NCI-H128 (cell line): Measurements from ENCODE around the gene GMPPB.
"Not testable (repeated sequence)": the region's sequence is repeated elsewhere in the genome, so short reads cannot be mapped to it uniquely, and the experiment has no call there.

Source experiments
- DNase-seq: peaks from one replicate; lab custom pipeline; 2025; ENCODE audit not compliant: unreplicated experiment; lab: John Stamatoyannopoulos, UW

GMPPB gene

DNA sequence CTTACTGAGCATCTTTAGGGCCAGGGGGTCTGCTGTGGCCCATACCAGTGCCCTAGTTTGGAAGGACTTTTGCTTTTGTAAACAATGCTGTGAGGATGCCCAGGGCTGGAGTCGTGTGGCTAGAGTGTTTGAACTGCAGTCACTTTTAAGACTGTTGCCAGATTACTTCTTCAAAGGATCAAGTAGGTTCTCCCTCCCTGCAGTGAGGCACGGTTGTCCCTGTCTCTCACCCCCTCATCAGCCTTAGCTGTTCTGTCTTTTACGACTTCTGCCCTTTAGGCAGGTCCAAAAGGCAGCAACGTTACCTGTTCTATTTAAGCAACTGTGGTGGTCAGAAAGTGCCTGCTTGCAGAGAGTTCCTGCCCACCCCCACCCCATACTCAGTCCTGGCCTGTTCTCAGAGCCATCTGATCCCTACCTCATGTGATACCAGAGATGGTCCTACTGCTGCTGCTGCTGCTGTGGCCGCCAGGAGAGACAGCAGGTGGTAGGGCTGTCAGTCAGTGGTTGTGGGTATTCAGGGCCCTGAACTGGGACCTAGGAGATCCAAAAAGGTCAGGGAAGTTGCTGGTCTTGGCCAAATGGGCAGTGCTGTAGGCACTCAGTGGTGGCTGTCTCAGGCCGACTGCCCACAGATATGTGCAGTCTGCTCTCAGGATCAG, 29.2 kb downstream of the GMPPB start:
- DNase-seq = not testable (repeated sequence)

- not testable (repeated sequence) for DNase-seq
Observed at GRCh38 chr3:49691481-49691880, 32.3 kb downstream of the GMPPB start.

- not testable (repeated sequence) for DNase-seq
Observed at GRCh38 chr3:49690856-49691255, 32.9 kb downstream of the GMPPB start.

GRCh38 chr3:49689908-49690624, 33.7 kb downstream of the GMPPB start:
- DNase-seq = not testable (repeated sequence)

- DNase-seq = no peak
Observed at GRCh38 chr3:49689046-49689907, 34.5 kb downstream of the GMPPB start, which contains the start of the genes MST1 and RNF123. Gene MST1 (minus strand): TSS chr3:49689474. CDS start chr3:49688691, 783 bp downstream. Gene RNF123 (plus strand): TSS chr3:49689557. CDS start chr3:49691166, 1,609 bp downstream.

GRCh38 chr3:49688338-49689045, 35.3 kb downstream of the GMPPB start:
- not testable (repeated sequence) for DNase-seq

GRCh38 chr3:49687424-49687795, 36.3 kb downstream of the GMPPB start:
- not testable (repeated sequence) for DNase-seq

GRCh38 chr3:49686769-49687423, 36.9 kb downstream of the GMPPB start:
- not testable (repeated sequence) for DNase-seq

GRCh38 chr3:49686346-49686745, 37.4 kb downstream of the GMPPB start:
- not testable (repeated sequence) for DNase-seq

DNA sequence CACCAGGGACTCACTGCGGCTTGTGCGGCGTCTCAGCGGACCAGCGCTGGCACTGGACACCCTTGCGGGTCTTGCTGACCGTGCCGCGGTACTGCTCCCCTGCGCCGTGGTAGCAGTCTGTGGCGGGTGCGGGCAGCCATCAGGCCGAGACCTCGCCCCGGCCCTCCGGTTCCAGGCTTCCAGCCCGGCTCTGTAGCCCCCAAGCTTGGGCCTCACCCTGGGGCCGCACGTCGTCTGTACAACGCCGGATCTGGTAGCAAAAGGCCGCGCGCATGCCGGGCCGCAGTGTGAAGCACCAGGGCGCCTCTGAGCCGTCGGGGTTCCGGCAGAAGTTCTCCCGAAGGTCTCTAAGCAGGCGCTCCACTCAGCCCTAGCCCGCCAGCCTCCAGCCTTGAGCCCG, 37.9 kb downstream of the GMPPB start:
- DNase-seq = not testable (repeated sequence)

GRCh38 chr3:49685103-49685502, 38.6 kb downstream of the GMPPB start:
- not testable (repeated sequence) for DNase-seq

GRCh38 chr3:49684453-49684852, 39.3 kb downstream of the GMPPB start:
- not testable (repeated sequence) for DNase-seq

- no peak for DNase-seq
Observed at GRCh38 chr3:49683162-49683561, 40.6 kb downstream of the GMPPB start.

DNA sequence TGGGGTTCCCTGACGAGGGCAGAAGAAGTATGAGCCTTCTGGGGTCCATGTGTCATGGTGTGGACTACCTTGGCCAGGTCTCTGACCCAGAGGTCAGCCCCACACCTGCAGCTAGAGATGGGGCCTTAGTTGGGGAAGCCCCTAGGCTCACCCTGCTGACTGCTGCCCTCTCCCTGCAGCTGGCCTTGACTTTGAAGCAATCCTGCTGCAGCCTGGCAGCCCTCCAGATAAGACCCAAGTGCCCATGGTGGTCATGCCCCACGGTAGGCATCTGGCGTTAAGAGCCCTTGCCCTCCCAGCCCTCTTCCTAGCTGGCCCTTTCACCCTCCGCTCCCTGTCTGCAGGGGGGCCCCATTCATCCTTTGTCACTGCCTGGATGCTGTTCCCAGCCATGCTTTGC, 42.2 kb downstream of the GMPPB start:
- no peak for DNase-seq

- no peak for DNase-seq
Observed at GRCh38 chr3:49681232-49681522, 42.6 kb downstream of the GMPPB start.

DNA sequence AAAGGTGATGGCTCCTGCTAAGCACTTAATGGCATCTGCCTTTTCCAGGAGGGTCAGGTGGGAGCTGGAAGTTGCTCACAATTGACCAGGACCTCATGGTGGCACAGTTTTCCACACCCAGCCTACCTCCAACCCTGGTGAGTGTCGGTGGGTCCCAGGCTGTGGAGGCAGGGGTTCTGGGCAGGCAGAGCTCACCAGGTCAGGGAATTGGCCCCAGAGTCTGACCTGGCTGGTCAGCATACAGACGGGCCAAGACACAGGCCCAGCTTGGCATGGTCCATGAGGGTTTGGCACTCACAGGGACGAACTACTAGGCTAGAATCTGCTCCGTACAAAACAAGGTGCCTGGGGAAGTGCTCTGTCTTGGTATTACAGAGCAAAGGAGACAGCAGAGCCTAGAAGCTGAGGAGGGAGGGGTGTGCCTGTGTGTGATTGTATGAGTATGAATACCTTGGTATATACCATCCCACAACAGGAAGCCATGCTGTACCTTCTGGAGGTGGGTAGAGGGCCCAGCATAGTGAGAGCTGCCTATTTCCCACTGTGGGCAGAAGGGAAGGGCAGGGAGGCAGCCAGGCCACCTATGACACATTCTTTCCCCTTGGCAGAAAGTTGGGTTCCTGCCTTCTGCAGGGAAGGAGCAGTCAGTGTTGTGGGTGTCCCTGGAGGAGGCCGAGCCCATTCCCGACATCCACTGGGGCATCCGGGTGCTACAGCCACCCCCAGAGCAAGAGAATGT, 43.1 kb downstream of the GMPPB start:
- DNase-seq = no peak

DNA sequence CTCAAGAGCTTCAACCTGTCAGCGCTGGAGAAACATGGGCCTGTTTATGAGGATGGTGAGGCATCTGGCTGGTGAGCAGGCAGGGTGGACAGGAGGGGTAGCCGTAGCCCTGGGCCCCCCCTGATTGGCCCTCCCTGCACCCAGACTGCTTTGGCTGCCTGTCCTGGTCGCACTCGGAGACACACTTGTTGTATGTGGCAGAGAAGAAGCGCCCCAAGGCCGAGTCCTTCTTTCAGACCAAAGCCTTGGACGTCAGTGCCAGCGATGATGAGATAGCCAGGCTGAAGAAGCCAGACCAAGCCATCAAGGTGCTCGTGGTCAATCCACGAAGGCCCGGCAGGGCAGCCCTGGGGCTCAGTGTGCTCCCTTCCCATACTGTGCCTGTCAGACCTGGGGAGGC, 47.8 kb downstream of the GMPPB start:
- DNase-seq = no peak

DNA sequence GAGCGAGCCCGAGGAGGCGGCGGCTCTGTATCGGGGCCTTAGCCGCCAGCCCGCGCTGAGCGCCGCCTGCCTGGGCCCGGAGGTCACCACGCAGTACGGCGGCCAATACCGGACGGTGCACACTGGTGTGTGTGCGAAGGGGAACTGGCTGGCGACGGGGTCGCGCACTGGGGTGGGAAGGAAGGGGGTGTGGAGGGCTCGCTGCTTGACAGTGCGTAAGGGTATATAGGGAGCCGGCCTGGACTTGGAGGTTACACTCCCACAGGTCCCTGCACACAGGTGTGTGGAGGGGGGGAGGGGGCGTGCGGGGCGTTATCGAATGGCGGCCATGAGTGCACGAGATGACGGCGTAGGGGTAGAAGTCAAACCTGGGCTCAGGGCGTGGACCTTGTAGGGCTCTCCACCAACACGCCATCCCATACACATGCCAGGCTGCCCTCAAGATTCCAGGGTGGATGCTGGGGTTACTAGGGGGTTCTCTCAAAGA, 49.2 kb downstream of the GMPPB start:
- no peak for DNase-seq

- no peak for DNase-seq
Observed at GRCh38 chr3:49673715-49674496, 49.8 kb downstream of the GMPPB start, which contains the start of gene APEH. Gene APEH (plus strand): TSS chr3:49674351. CDS start chr3:49674402, 51 bp downstream.
